Measurements from ENCODE around the gene KMO. TPM values are rescaled to one million over a fixed set of nuclear protein-coding genes. Genes with fewer than 3 reads are reported as not detected.

Gene KMO
- total and polyA plus RNA-seq, 2 donors (not counting 3 experiments of a cell fraction or from before 2014, with no cell fraction given), result not detected

DNA sequence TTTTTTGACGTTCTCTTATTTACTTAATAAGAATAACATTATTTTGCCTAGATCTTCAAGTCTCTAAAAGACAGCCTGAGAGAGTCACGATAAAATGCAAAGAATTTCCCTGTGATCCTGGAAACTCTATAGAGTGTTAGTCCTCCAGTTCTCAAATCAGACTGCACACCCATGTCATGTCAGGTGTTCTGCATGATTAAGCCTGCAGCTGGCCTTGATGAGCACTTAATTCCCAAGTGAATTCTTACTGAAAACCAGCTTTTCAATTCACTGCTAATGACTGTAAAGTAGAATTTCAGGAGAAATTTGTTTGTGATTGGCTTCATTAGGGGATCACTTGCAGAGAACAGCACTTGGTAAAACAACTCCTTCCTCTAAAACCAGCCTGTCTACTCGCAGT, 66.1 kb downstream of the KMO start:
- Histone ChIP-seq H3K9me3 (replicated peaks; ENCODE audit: control insufficient read depth, insufficient read depth, low read length) (no peaks in the 10 kb centered on the region), H3K9ac (replicated peaks; ENCODE audit: extremely low read depth, insufficient read depth, low read length) (no peak overlapping the region), H3K4me3 (replicated peaks in 1 of 3; ENCODE audit: insufficient read depth in 1 of 3, low read depth in 1 of 3, low read length in 3 of 3) (no peak overlapping the region), H3K36me3 (ENCODE audit: control insufficient read depth in 2 of 2, extremely low read depth in 1 of 2, insufficient read depth in 2 of 2, low read length in 2 of 2) (peaks cover 0 to 7% of the 10 kb centered on the region in 2 experiments), H2AFZ (ENCODE audit: low read depth, low read length) (no peak overlapping the region), H4K20me1 (replicated peaks; ENCODE audit: control insufficient read depth, extremely low read depth, insufficient read depth, low read length) (no peaks in the 10 kb centered on the region), H3K79me2 (ENCODE audit: control insufficient read depth, insufficient read depth, low read length) (no peaks in the 10 kb centered on the region), H3K27me3 (ENCODE audit: control insufficient read depth in 2 of 2, insufficient read depth in 2 of 2, low read length in 2 of 2) (no peaks in the 10 kb centered on the region), H3K4me1 (ENCODE audit: control insufficient read depth, extremely low read depth, insufficient read depth, low read length) (no peaks in the 10 kb centered on the region), H3K4me2 (ENCODE audit: insufficient read depth, low read length) (no peak overlapping the region), H3K27ac (ENCODE audit: insufficient read depth, low read depth, low read length) (no peak overlapping the region), H3K9me1 (replicated peaks; ENCODE audit: control insufficient read depth, extremely low read depth, insufficient read depth, low read length) (no peaks in the 10 kb centered on the region)
- no TSS peak for BruUV-seq (replicated peaks)
- TF ChIP-seq GATA2 (IDR thresholded peaks at IDR 0.05; ENCODE audit: insufficient read depth, insufficient read length, low read depth, low read length) (no peak), MAX (IDR thresholded peaks at IDR 0.05; ENCODE audit: insufficient read depth, insufficient read length) (no peak), EZH2 (IDR thresholded peaks at IDR 0.05; ENCODE audit: borderline replicate concordance, low read depth, low read length, severe bottlenecking) (no peak), POLR2A (IDR thresholded peaks at IDR 0.05; ENCODE audit: low read depth, low read length) (no peak), MYC (IDR thresholded peaks at IDR 0.05; ENCODE audit: low read depth, low read length) (no peak), JUN (IDR thresholded peaks at IDR 0.05; ENCODE audit: borderline replicate concordance, insufficient read depth, insufficient read length, low read depth) (no peak), CTCF (IDR thresholded peaks at IDR 0.05; ENCODE audit: extremely low read depth in 1 of 2, insufficient read depth in 1 of 2, low read depth in 1 of 2, low read length in 2 of 2) (no peak), FOS (IDR thresholded peaks at IDR 0.05; ENCODE audit: borderline replicate concordance, insufficient read depth, low read length) (no peak), POLR2AphosphoS5 (IDR thresholded peaks at IDR 0.05; ENCODE audit: insufficient read depth, low read depth, low read length) (no peak)
- ChIA-PET POLR2A (no interaction called here), CTCF (interaction anchor here (0.8 kb wide), 1 partner anchor 13 kb away, joined by 3 read pairs; no protein-coding TSS in a partner anchor)
- no peak for FAIRE-seq
- DNase-seq (ENCODE audit: low read depth, low spot score), result no peak
- intact Hi-C loops (cut with micrococcal nuclease) (no loop called here), dilution Hi-C loops (cut with MboI; ENCODE audit: extremely low pct_ligation_motif_present, low sequenced_read_pairs) (no loop called here)

Data from endothelial cell of umbilical vein (primary cell).